Measurements from ENCODE around the gene CBY2.

Gene CBY2

DNA sequence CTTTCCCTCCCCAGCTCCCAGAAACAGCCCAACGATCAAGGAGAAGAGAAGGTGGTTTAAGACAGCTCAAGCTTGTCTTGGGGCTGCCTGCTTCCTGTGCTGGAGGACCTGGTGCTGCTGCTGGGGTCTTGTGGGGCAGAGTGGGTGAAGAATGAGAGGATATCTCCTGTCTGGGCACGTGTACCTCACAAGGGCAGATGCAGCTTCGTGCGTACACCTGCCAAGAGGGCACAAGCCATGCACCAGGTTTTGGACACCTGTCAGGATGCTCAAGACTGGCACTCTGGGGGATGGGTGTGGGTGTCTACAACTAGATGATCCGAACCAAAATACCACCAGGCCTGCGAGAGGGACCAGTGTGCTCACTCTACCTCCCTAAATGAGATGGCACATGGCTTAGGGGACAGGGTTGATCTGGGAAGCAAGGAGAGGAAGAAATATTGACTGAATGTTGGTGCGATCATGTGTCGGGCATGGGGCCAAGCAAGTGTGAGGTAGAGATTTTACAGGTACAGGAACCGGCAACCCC lies 2.2 kb downstream of the CBY2 start:
- no peak for DNase-seq

DNA sequence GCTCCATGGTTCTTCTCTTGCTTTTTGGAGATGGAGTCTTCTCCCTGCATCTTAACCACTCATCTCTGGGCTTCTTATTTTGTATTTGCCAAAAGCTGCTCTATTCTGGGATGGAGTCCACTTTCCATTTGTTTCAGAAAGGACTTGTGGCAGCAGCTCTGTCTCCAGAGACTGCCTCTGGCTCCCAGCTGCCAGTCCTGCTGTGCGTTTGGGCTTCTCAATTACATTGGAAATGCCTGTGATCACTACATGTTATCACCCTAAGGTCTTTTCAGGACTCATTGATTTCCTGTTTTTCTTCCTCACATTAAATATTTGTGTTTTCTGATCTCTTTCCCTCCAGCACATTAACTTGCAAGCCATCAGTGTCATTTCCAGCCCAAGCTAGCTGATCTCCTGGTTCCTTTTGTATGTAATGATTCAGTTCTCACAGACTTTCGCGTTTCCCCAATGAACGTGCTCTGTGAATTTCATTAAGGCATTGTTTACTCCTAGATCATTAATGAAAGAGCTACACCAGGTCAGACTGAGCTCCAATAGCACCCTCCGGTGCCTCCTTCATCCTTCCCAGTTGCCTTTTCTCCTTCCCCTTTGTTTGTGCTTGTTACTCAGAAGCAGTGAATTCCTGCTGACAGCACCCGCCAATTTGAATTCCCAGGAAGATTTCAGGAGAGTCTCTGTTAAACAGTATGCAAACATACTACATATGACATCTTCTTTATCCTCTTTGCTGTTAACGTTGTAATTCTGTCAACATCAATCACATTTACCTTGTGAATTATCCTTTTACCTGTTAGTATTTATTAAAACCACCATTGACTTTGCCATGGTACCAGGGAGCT lies 3.0 kb downstream of the CBY2 start:
- DNase-seq = no peak

DNA sequence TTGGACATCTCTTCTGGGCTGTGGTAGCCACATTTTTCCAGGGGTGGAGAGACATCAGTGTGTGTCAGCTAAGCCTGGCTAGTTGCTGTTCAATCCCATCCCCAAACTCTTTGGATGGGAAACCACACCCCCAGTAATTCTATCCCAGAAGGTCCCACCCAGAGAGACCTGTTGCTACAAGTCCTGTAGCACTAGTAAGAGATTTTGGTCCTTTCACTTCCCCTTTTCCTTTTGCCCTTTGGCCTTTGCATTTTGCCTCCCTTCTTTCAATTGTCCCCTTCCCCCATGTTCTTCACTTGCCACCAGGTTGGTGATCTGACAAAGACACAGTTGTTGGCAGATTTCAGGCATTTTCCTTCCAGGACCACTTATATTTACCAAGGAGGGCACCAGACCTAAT lies 3.8 kb downstream of the CBY2 start:
- DNase-seq = no peak

DNA sequence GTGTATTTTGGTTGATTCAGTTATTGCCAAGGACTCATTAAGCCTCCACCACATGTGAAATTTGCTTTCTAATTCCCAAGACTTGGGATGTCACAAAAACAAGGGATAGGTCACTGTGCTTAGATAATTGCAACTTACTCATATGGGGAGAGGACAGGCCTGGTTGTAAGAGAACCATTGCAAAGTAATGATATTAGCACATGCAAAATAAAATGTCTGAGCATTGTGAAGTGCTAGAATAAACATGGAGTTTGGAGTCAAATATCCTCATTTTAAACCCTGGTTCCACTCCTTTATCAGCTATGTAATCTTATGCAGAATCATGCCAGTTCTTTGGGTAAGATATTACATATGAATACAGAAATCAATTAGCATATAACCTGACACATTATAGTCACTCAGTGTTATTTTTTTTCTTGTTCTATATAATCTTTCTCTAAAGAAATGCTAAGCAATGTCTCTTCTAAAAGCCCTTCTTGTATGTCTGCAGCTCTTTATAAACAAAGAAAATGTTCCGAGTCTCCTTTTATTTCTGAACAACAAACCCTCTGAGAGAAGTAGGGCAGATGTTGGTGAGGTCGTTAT lies 5.5 kb downstream of the CBY2 start:
- DNase-seq = no peak

DNA sequence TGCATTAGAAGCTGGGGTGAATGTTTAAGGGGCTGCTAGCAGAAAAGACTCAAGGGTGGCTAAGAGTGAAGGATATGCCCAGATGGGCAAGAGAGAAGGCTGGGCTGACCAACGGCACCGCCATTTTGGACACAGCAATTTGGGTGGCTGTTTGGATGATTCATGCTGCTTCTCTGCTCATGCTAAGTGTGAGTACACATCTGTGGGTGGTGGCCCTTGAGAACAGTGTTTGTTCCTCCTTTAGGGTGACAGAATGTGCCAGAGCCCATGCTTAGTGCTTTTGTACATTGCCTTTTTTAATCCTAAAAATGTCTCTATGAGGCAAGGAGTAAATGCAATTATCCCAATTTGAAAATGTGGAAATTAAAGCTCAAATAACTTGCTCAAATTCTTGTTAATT lies 9.8 kb downstream of the CBY2 start:
- DNase-seq = no peak

DNA sequence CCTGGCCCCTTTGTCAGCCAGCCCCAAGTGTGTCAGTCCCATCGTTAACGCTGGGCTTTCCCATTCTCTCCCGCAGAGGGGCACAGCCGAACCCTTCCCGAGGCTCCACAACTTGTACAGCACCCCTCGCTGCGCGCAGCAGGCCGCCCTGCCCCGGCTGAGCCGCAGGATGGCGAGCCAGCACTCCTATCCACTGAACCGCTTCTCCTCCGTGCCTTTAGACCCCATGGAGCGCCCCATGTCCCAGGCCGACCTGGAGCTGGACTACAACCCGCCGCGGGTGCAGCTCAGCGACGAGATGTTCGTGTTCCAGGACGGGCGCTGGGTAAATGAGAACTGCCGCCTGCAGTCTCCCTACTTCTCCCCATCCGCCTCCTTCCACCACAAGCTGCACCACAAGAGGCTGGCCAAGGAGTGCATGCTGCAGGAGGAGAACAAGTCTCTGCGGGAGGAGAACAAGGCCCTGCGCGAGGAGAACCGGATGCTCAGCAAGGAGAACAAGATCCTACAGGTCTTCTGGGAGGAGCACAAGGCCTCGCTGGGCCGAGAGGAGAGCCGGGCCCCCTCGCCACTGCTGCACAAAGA lies 11.1 kb downstream of the CBY2 start:
- DNase-seq = no peak

DNA sequence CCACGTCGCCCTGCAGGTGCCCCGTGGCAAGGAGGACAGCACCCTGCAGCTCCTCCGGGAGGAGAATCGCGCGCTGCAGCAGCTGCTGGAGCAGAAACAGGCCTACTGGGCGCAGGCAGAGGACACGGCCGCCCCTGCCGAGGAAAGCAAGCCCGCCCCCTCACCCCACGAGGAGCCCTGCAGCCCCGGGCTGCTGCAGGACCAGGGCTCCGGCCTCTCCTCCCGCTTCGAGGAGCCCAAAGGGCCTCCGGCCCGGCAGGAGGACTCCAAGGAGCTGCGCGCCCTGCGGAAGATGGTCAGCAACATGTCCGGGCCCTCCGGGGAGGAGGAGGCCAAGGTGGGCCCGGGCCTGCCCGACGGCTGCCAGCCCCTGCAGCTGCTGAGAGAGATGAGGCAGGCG lies 11.6 kb downstream of the CBY2 start:
- no peak for DNase-seq

DNA sequence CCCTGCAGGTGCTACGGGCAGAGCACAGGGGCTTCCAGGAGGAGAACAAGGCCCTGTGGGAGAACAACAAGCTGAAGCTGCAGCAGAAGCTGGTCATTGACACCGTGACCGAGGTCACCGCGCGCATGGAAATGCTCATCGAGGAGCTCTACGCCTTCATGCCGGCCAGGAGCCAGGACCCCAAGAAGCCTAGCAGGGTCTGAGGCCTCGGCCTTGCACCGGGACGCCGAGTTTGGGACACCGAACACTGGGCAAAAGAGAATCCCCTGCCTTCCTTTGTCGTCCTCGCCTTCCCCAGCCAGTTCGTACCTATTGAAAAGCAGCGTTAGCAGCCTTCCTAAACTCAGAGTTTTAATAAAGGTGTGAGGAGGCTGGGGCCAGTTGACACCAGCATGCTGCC lies 12.1 kb downstream of the CBY2 start:
- no peak for DNase-seq

DNA sequence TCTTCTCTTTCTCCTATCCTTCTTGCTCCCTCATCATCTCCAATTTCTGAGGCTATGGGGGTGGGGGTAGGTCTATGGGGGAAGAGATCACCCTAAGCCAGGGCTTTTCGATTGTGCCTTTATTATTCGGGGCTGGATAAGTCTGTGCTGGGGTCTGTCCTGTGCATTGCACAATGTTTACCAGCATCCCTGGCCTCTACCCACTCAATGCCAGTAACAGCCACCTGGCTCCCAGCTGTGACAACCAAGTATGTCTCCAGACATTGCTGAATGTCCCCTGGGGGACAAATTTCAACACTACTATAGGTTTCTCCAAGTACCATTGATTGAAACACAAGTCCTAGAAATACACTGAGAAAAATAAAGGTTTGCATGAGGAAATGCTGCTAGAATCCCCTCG lies 13.2 kb downstream of the CBY2 start:
- no peak for DNase-seq

DNA sequence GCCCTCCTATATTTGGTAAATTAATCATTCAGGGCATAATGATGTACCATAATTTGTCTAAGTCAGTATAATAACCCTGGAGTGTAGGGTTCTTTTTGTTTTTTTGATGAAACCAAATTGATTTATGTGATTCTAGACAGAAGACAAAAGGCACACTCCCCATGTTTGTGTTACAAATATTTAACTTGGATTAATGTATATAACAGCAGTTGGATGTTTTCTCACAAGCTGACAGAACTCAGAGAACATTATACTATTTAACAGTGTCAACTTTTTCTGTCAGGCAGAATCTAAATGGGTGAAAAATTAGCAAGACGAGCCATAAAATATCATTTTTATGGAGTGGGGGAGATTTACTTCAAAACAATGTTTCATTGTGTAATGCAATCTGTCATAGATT lies 15.2 kb downstream of the CBY2 start:
- DNase-seq = no peak

DNA sequence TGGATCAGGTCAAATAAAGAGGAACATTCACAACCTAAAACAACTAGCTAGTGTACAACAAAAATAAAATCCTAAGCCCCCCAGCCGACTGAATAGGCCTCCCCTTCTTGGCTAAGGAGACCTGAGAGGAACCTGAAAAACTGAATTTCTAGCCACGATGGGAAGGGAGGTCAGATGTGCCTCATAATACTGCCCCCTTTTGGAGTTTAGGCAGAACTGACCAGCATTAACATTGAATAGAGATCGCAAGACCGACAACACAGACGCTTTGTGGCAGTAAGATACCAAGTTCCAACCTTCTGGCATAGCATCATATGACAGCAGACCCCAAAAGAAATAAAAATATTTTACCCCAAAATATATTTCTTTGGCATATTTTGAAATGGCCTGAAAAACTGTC lies 15.9 kb downstream of the CBY2 start:
- DNase-seq = no peak

DNA sequence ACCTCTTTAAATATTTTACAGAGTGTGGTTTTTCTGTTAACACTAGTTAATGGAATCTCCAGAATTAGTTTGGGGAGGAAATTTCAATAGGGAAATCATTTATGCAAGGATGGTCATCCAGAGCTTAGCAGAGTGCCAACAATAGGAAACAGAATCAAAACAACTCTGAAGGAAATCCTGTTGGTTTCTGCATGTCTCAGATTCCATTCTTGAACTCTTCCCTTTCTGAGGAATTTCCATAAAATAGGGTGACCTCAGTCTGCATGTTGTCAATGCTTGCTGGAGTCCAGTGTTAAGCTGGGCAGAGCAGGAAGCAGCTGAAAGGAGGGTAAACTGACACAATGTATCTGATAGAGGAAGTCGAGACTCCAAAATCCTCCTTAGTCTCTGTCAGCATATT lies 16.9 kb downstream of the CBY2 start:
- no peak for DNase-seq

DNA sequence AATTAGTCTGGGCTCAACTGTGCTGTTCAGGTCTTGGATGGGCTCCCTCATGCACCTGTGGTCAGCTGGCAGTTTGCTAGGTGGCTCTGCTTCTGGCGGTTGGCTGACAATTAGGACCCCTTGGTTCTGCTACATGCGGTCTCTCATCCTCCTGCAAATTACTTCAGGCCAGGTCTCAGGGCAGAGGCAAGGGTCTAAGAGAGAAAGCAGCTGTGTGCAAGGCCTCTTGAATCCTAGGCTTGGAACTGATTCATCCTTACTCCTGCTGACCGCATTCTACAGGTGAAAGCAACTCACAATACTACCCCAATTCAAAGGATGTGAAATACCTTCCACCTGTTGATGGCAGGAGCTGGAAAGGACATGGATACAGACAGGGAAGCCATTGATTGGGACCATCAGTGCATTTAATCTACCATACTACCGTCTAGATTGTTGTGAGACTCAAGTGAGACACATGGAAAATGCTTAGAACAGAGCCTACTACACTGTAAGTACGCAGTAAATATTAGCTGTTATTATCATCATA lies 19.1 kb downstream of the CBY2 start:
- no peak for DNase-seq

DNA sequence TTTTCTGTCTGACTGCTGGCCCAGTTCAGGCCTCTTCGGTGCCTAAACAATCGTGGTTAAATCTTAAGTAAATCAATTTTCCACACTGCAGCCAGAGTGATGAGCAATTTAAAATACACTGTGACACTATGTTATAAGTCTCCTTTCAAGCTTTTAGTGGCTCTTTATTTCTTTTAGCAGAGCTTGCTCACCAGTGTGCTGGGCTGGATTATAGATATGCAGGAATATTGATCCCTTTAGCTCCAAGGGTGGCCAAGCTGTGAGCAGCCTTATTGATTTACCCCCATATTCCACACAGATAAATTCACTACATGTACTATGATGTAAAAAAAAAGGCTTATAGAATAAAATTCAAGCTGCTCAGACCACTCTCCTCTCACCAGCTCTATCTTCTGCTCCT lies 21.7 kb downstream of the CBY2 start:
- DNase-seq = no peak

DNA sequence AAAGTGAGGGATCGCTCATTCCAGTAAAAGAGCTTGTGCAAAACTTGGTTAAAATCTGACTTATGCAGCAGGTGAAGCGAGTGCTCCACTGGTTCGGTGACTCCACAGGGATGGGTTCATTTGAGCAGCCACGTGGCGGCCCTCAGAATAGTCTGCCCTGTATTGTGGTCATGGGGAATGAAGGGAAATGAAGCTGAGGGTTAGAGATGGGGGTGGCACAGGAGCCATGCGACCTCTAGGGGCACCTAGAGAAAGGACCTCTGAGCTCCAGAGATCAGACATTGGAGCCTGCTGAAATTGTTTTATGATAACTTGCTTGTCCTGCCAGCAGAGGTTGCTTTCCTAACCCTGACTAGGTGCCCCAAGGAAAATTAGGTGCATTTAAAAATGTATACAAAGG lies 26.6 kb downstream of the CBY2 start:
- no peak for DNase-seq

DNA sequence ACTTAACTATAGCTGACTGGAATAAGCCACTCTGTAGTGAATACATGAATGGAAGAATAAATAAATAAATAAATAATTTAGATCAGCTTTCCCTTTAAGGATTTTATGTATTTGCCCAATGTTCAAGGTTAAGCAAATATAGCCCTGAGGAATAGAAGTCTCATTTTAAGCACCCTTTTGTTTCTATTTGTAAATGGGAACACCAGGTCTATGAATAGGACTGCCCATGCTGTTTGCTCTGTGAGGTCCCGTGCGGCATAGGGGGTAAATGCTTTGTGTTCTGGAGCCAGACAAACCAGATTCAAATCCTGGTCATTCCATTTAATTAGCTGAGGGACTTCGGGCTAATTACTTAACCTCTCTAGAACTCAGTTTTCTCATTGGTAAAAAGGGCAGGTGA lies 29.3 kb downstream of the CBY2 start:
- no peak for DNase-seq

DNA sequence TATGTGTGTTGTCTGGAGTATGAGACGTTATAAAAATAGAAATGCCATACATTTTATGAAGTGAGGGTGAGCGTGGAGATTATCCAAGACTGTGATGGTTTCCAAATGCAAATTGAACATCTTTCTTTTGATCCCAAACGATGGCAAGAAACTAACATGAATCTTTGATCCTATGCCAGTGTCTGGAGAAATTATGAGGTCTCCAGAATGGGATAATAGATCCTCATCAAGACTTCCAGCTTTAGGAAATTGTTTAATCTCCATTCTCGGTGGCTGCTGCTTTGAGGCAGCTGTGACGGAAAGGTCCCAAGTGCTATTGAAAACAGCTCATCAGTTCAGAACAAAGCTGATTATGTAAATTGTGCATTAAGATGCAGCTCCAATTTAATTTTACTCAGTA lies 30.8 kb downstream of the CBY2 start:
- DNase-seq = no peak

DNA sequence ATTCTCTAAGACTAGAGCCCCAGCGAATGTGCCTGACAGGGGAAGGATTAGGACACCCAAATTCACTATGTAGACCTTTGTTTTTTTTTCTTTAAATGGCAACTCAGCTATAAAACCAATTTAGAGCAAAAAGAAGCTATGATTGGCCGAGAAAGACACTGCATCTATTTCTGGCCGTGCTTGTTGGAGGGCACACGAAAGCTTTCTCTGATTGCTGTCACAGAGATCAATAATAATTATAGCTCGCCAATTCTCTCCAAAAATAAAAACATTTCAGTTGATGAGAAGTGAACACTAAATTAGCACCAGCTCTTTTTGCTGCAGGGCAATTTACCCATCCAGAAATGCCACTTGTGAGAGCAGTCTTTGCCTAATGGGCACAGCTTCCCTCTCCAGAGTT lies 31.2 kb downstream of the CBY2 start:
- no peak for DNase-seq

DNA sequence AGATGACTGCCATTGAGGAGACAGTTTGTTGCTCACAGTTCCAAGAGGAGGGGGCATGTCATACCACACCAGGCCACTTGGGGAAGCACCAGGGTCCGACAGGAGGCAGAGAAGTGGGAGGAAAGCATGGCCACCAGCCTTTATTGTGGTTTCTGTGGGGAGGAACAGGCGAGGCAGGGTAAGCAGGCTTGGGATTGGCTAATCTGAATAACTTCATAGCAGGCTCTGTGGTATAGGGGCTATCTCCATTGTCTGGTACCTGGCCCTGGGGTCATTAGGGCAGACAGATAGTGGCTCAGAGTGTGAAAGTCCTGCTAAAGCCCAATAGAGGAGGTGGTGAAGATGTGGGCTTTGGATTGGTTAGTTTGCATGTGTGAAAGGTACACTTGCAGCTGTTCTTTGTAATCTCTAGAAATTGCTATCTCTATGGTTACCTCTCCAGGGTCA lies 35.5 kb downstream of the CBY2 start:
- no peak for DNase-seq

DNA sequence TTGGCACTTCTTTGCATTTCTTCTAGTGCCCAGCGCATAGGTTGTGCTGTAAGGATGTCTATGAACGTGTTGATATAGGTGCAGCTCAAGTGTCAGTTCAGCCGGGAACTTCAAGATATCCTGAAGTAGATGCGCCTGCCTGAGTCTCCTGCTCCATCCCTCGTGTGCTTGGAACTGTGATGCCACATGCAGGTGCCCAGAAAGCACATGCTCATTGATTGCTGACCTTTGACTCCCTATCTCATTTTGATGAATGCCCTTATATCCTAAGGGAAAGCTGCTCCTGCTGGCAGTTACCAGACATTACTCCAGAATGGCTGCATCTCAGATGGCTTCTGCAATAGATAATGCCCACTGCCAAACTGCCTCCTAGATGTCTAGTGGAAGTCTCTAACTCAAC lies 40.9 kb downstream of the CBY2 start:
- DNase-seq = no peak

DNA sequence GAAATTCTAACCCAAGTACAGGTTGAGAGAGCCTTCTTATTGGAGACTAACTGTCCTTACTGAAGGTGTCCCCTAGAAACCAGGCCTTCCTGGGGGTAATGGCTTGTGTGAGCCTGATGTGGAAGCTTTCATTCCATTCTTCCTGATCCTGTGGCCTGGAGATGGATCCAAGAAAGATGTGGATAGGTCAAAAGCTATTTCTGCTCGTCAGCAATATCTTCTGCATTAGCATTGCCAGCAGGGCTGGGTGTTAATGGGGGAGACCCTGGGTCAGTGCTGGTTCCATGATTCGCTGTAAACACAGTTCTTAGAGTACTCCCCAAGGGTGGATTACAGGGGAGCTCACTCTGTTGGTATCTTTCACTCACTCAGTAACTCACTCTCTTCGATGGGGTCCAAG lies 42.9 kb downstream of the CBY2 start:
- DNase-seq = no peak

DNA sequence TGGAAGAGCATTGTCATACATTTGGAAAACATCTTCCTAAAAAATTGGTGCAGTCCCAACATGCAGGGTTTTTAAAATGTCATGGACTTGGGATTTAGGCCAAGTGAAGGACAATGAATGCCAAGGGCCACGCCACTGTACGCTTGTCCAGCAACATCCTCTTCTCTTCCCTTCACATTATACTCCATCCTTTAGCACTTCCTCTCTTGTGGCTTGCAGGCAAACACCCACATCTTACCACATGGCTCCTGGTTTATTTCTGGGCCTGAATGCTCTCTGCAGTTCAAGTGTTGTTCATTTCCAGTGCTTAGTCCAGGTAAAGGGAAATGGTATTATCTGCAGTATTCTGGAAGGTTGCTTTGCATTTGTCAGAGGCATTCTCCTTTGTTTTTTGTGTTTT lies 45.0 kb downstream of the CBY2 start:
- no peak for DNase-seq

DNA sequence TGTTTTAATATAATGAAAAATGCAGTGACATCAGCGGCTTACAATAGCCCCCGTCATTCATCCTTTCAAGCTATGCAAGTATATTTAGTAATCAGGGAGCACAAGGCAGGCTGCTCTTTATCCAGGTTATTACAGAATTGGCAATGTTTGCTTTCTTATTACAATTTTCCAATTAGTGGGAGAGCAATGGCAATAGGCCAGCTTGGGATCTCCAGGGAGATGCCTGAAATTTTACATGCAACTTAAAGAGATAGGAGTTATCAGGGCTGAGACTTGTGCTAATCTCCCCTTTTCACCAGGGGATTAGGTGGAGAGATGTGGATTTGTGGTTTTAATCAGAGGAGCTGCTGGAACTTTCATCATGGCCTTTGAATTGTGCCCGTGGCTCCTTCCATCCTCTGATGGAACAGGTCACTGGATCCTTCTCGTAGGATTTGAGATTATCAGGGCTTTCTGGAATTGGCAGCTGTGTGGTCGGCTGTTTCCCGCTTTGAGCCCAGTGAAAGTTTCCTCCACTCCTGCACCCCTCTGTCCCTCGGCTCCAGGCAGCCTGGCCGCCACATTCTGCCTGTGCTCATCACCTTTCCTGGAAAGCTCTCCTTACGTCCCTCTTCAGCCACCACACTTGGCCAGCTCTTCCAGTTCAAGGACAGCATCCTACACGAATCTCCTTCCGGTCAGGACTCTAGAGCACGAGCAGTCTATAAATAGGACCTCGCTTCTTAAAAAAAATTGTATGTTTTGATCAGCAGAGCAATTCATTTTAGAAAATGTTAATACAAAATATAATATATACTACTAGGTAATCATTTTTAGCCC lies 47.0 kb downstream of the CBY2 start:
- no peak for DNase-seq
